ENCODE data around the gene FOXP4.
A peak's percentile ranks its signal among the peaks of the same experiment; 100 is the strongest.

The FOXP4 gene, protein sequence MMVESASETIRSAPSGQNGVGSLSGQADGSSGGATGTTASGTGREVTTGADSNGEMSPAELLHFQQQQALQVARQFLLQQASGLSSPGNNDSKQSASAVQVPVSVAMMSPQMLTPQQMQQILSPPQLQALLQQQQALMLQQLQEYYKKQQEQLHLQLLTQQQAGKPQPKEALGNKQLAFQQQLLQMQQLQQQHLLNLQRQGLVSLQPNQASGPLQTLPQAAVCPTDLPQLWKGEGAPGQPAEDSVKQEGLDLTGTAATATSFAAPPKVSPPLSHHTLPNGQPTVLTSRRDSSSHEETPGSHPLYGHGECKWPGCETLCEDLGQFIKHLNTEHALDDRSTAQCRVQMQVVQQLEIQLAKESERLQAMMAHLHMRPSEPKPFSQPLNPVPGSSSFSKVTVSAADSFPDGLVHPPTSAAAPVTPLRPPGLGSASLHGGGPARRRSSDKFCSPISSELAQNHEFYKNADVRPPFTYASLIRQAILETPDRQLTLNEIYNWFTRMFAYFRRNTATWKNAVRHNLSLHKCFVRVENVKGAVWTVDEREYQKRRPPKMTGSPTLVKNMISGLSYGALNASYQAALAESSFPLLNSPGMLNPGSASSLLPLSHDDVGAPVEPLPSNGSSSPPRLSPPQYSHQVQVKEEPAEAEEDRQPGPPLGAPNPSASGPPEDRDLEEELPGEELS

DNA sequence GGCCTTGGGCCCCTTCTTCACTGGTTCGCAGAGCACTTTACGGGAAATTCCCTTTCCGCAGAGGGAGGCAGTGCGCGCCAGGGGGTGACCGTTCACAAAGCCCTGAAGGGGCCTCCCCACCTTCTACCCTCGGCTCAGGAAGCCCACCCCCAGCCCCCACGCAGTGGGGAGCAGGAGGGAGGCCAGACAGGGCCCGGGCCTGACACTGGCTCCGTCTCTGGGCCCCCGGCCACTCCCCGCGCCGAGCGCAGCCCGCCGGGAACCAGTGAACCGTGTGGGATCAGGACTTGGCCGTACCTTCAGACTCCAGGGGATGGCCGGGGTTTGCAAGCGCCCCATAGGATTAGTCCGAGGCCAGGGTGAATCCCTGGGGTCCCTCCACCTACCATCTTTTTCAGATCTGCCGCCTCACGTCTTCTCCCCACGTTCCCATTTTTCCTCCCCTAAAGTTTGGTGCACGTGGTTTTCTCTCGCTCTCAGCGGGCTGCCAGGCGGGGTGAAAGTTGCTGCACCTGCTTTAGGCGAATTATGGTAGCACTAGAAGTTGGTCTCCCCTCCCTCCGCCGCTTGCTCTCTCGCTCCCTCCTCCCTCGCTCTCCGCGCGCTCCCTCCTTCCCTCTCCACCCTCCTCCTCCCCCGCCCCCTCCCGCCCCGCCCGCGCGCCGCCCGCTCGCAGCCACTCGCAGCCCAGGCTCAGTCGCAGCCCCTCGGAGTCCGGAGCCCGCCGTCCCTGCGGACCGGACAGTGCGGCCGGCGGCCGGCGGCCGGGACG, at the start of gene FOXP4:
Gene FOXP4 (plus strand): TSS at position 679 of the 772 bp plus-strand sequence. CDS start 19,380 bp downstream, outside the sequence.
- DNase-seq (ENCODE audit: low read depth in 2 of 2), result peak; percentile 55 to 61

DNA sequence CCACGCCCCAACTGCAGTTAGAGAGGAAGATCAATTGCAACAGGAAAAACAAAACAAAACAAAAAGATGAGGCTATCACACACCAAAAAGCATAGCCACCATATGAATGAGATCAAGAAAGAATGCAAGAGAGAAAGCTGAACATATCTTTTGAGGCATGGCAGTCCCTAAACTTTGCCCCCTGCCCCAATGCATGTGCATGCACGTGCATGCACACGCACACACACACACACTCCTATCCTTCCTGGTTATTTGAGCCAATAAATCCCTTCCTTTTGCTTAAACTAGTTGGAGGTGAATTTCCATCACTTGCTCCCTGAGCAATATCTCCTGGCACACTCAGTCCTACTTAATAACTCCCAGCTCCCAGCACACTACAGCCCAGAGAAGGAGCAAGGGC, 48.6 kb upstream of the FOXP4 start:
- no peak for DNase-seq (ENCODE audit: low read depth in 2 of 2)

DNA sequence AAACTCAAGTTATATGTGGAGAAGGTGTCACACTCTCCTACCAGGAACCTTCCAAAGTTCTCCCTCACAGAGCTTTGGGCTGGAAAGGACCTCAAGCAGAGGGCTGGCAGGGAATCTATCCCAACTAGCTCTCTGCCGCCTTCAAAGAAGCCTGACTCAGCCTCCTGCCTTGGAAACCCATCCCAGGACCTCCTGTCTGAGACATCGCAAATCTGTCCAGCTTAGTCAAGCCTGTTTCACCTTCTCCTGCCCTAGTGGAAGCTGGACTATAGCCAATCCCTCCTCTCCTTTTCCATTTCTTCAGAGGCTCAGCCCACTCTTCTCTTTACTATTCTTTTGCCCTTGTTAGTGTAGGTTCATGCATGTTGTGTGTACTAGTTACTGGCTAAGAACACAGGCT, 48.2 kb upstream of the FOXP4 start:
- no peak for DNase-seq (ENCODE audit: low read depth in 2 of 2)

DNA sequence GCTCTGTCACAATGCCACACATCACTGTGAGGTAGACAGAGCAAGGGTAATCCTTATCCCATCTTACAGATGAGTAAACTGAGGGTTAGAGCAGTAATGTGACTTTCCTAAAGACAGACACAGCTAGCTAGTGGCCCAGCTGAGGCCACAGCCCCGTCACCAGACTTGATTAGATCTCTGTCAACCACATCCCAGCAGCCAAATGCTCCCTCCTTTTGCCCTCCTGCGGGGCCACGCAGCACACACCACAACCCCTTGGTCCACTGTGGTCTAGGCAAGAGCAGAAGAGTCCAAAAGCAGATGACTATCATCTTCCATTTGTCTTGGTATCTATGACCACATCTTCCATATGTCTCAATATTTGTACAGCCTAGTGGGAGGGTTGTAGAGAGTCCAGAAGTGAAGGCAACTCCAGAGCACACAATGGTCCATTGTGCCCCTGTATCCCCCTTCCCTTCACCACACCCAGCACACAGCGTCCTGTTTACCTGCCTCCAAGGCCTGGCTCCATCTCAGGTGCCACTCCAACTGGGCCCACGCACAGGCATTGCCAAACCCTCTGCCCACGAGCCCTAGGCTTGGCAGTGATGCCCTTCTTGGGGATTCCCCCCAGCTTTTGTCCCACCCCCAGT, 47.1 kb upstream of the FOXP4 start:
- no peak for DNase-seq (ENCODE audit: low read depth in 2 of 2)

DNA sequence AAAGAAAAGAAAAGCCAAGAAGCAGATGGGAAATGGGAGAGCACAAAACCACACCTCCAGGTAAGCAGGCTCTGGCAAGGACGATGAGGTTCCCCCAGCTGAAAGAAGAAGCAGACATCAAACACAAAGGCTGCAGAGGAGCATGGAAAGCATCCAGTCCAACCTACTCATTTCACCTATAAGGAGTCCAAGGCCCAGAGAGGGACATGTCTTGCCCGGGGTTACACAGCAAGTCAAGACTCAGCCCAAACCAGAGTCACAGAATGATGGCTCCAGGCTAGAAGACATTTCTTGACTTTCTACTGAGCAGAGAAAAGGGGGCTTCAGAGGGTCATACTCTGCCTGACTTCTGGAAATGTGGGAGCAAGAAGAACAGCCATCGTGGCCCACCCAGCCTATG, 45.6 kb upstream of the FOXP4 start:
- DNase-seq (ENCODE audit: low read depth in 2 of 2), result no peak

DNA sequence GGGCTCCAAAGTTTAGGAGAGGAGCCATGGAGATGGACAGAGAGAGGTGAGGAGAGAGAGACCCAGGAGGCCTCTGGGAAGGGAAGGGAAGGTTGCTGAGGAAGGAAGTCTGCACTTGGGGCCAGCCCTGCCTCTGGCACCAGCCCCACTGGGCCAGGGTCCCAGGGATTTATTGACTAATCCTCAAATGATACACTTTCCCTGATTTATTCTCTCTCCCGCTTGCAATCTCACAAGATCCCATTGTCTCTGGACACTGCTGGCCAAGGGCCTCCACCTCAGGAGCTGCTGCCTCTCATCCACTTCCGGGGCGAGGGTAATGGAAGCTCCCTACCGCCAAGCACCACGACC, 43.6 kb upstream of the FOXP4 start:
- DNase-seq (ENCODE audit: low read depth in 2 of 2), result no peak

DNA sequence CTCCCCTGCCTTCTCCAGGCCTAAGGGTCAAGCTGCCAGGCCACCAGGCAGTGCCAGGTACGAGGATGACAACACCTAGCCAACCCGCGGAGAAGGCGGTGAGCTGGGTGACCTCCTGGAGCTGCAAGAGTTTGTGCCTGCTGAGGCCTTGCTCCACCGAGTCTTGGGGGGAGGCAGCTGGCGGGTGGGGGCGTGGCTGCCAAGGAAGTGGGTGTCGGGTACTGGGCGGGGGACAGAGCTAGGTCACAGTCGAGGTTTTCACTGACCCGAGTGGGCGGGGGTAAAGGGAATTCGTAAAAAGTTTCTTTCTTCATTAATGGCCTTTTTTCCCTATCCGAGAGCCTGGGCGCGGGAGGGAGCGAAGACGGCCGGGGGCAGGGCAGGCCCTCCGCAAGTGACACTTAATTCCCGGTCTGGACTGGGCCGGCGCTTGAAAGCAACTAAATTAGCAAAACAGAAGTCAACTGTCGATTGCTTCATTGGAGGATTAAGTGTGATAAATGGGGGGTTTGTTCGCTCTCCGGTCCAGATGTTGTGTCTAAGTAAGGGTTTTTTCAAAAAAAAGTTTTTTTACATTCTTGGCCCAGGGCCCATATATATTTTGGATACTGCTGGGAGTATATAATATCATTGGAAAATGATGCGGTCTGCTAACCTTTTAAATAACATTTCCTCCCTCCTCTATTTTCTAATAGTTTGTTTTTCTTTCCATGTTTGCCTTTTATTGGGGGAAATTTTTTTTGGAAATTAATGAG, 43.1 kb upstream of the FOXP4 start:
- DNase-seq (ENCODE audit: low read depth in 2 of 2), result no peak

DNA sequence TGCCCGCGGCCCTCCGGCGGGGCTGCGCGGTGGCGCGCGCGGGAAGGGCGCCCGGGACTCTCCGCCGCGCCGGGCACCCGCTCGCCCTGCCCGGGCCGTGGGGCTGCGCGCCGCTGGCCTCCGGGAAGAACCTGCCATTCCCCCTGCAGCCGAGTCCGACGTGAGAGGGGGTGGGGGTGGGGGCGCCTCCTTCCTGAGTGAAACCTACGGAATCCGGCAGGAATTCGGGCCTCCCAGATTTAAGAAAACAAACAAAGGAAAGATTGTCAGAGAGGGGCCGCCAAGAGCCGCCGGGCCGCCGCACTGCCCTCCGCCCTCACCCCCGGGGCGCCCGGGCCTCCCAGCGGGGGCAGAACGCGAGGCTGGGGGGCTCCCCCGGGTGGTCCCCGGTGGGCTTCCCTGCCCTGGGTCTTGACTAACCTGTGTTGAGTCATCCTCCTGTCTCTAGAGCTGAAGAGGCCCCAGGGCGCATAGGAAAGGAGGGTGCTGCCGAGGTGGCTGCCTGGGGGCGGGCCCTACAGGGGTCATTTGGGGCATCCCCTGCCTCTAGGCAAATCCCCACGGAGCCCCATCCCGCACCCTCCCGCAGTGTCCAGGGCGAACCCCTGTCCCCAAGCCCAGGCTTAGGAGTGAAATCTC, 42.2 kb upstream of the FOXP4 start:
- DNase-seq (ENCODE audit: low read depth in 2 of 2), result no peak

DNA sequence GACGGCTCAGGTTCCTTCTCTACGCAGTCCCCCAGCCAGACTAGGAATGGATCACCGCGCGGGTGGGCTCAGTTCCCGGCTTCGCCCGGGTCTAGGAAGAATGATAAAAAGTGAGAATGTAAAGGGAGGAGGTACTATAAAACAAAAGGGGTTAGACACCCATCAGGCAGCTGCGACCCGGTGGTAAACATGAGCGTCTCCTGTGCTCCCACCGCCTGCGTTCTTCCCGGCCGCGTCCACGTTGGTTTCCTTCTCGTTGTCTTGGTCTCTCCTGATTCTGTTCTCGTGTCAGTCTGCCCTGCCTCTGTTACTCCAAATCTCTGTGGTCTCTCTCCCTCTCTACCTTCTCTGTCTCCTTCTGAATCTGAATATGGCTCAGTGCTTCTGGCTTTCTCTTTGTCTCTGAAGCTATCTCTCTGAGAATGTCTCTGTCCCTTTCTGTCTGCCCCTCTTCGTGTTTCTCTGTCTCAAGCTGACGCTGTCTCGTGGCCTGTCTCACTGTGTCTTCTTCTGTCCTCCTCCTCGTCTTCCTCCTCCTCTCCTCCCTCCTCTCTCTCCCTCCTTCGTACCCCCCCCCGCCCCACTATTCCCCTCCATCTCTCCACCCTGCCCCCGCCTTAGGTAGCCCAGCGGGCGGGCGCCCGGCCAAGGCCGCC, 41.6 kb upstream of the FOXP4 start:
- no peak for DNase-seq (ENCODE audit: low read depth in 2 of 2)

DNA sequence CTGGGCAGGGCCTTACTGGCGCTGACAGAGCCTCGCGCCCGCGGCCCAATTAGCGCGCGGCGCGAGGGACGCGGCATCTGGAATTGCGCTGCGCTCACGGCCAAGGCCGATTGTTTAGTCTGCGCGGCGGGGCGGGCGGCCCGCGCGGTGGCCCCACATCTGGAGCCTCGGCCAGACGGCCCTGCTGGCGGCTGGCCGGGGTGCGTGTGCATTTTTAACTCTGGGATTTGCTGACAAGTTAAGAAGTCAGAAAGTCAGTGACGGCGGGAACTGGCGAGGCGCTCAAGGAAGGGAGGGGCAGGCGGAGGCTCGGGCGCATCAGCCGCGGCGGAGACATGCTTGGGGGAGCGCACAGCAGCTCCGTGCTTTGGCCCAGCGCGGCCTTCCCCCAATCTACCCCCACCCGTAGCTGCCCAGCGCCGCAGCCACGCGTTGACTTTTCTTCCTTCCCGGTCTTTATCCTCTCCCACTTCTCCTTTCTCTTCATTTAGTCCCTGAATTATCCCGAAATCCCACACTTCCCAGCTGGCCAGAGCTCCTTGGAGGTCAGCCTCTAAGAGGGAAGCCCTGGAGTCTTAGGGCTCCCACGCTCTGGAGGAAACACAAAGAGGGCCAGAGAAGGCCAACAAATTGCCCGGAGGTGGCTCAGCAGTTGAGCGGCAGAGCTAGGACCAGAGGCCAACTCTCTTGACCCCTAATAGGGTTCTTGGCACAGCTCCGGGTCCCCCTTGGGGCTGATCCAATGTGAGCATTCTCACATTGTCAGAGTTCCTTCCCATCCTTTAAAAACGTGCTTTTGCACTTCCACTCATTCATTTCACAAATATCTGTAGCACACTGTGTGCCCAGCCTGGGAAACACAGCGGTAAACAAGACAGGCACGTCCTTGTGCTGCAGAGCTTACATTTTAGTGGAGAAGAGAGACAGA, 40.8 kb upstream of the FOXP4 start:
- no peak for DNase-seq (ENCODE audit: low read depth in 2 of 2)

DNA sequence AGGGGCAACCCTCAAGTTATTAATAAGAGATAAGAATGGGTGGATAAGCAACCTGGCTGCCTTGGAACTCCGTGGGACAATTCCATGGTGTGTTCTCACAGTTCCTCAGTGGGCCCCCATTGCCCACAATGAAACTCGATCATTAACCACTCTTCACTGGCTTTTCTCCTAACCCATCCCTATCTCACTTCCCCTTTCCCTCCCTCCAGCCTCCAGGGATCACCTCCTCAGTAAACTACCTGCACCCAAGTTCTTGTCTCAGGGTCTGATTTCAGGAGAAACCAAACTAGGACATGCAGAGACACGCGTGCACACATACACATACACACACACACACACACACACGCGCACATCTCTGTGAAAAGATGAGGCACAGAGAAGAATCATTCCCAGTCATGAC, 37.7 kb upstream of the FOXP4 start:
- DNase-seq (ENCODE audit: low read depth in 2 of 2), result no peak

DNA sequence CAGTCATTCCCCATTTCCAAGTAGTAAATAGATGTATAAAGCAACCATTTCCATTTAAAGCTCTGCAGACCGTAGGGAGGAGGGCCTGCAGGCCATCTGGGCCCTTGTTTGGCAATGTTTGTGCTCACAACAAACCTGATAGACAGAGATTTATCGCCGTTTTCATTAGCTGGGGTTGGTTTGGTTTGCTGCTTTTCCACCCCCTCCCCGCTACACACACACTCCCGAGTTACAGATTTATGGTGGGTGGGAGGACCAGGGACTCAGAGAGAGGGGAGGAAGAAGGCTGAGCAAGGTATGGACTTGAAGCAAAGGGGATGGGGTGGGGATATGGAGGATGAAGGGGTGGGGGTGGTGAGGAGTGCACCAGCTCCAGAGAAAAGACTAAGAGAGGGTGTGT, 36.6 kb upstream of the FOXP4 start:
- DNase-seq (ENCODE audit: low read depth in 2 of 2), result no peak

DNA sequence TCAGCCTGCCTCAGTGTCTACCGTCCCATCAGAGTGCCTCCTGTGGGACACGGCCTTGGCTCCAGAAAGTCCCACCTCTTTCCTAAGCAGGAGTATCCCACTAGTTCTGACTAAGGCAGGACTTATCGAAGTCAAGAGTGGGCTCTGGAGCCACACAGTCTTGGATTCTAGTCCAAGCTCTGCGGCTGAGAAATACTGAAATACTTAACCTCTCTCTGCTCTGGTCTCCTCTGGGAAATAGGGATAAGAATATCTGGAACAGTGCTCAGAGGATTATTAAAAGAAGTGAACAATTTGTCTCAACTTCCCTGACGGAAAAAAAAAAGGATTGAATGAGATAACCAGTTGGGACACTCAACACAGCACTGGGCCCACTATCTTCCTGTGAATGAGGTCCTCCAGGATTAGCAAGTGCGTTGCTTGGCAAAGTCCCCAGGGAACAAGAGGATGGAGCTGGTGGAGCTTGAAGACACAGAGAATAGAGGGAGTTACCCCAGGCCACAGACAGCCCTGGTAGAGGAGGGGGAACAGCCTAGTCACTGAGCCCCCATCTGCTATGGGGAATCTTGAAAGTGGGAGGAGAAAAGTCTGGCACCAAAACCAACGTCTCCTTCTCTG, 34.6 kb upstream of the FOXP4 start:
- DNase-seq (ENCODE audit: low read depth in 2 of 2), result no peak

DNA sequence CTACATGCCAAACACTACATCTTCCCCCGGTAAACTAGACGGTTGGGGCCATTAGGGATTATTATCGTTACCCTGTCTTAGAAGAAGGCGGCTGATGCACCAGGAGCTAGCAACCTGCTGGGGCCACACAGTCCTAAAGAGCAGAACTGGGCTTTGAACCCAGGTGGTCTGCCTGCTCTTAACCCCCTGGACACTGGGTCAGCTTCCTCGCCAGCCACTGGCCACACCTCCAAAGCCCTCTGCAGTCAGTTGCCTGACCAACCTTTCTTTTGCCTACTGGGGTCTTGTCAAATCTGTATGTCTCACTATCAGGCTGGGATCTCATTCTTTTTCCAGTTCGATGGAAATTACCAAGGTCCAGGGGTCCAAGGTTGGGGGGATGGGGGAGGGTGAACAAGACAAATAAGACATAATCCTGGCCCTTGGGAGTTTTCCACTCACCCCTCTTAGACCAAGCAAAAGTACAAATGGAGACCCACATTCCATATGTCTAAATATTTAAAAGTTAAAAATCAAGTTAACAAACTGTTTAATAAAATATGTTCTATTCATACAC, 34.0 kb upstream of the FOXP4 start:
- DNase-seq (ENCODE audit: low read depth in 2 of 2), result no peak

DNA sequence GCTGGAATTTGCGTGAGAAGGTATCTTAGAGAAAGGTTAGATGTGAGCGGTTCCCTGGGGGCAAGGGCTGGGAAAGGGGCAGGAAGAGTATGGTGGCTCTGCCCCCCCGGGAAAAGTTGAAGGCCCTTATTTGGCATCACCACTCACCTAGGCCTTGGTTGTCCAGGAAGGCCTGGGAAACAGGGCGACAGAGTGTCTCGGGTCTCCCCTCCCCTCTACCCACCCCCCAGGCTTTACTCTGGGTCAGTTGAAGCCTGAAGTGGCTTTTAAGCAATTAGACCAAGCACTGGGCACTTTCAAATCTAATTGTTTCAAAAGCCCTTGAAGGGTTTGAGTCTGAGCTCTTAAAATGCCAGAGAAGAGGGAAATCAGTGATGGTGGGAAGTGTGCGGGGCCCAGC, 30.2 kb upstream of the FOXP4 start:
- no peak for DNase-seq (ENCODE audit: low read depth in 2 of 2)

DNA sequence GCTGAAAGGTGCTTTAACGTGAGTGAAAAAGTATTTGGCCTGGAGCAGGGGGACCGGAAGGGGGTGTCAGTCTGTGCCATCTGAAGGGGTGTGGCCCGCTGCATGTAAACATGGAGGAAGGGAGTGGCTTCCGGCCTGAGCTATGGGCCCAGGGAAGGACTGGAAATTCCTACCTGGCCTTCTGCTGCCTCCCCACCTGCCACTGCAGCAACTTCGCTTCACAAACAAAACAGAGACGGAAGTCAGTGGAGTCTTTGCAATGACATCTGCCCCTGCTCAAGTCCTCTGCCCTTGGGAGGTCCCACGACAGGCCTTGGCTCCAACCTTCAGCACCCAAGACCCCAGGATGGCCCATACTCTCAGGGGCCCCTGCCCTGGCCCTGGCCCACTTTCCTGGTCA, 28.1 kb upstream of the FOXP4 start:
- DNase-seq (ENCODE audit: low read depth in 2 of 2), result no peak

DNA sequence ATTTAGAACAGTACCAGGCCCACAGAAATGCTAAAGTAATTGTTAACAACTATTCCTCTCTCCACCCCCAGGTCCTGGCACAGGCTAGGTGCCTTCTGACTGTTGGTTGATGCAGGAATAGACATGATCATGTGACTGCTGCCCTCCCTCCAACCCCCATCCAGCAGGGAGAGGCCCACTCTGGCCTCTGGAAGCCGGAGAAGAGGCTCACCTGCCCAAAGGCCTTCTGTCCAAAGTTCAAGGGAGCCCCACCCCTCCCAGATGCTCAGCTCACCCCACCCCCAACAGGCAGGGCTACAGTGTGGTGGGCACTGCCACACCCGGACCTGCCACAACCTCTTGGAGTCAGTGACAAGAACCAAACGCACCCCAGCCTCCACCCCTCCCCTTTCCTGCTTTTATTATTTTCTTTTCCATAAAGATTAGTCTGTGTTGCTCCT, 26.9 kb upstream of the FOXP4 start:
- no peak for DNase-seq (ENCODE audit: low read depth in 2 of 2)
